GM10248 (cell line): ENCODE data around the gene NLRP1.
A peak's percentile ranks its signal among the peaks of the same experiment; 100 is the strongest.

ENCODE experiments used
- CTCF ChIA-PET: fragments of 300-600 bp; sonication (Branson Sonifier 250); formaldehyde crosslinking; extraction: SDS; loops from one replicate; lab custom pipeline; 2021; ENCODE audit warnings: antibody characterized with exemption; lab: Yijun Ruan, JAX
- POLR2A ChIA-PET: fragments of 350-650 bp; sonication (Branson Sonifier 250); formaldehyde crosslinking; extraction: SDS; loops from one replicate; lab custom pipeline; 2020; ENCODE audit warnings: antibody characterized with exemption; lab: Yijun Ruan, JAX
- DNase-seq: peaks from one replicate; pipeline ENCODE4 v3.0.0; 2012; ENCODE audit errors: extremely low spot score
- CTCF ChIP-seq: IDR thresholded peaks from 2 replicates; pipeline ENCODE4 v1.5.1; 2012; ENCODE audit warnings: mild to moderate bottlenecking, low read depth; ENCODE audit errors: extremely low read depth, missing control alignments, control extremely low read depth

NLRP1 gene

DNA sequence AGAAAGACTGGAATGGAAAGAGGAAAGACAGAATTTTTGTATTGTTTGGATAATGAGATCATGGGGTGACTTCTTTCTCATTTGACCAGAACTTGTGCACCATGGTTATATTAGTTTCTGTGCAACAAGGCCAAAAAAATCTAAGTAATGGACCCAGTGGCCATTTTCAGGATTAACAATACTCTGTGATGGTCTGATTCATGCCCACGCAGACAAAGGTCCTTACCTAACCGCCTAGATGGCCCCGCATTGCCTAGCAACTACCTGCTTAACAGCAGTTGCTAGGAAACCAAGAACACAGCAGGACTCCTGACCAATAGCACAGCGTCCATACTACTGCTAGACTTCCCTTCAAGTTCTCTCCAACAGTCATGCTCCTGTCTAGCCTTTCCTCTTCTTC is 75.5 kb downstream of the NLRP1 start:
- CTCF ChIA-PET: interaction anchor here (1.0 kb wide), 1 partner anchor 13 kb away, joined by 3 read pairs; no protein-coding TSS in a partner anchor
- no peak for DNase-seq
- POLR2A ChIA-PET: no interaction called here
- TF ChIP-seq CTCF: no peak

DNA sequence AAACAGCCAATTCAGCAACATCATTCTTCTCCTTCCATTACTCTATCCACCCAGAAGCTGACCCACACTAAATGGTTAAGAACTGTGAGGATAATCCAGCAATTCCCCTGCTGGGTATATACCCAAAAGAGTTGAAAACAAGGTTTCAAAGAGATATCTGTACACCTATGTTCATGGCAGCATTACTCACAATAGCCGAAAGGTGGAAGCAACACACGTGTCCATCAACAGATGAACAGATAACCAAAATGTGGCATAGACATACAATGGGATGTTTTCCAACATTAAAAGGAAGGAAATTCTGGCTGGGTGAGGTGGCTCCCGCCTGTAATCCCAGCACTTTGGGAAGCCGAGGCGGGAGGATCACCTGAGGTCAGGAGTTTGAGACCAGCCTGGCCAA is 78.0 kb downstream of the NLRP1 start:
- ChIA-PET POLR2A (no interaction called here), CTCF (no interaction called here)
- TF ChIP-seq CTCF: no peak
- DNase-seq: no peak

DNA sequence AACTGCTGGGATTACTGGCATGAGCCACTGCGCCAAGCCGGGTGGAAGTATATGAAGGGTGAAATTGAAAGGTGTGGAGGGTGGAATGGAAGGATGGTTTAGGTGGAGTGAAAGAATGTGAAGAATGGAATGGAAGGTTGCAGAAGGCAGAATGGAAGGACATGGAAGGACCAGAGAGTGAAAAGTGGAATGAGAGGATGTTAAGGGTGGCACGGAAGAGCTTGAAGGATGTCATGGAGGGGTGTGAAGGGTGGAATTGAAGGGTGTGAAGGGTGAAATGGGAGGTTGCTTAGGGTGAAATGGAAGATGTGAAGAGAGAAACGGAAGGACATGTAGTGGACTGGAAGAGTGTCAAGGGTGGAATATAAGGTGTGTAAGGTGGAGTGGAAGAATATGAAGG is 81.8 kb downstream of the NLRP1 start:
- POLR2A ChIA-PET: no interaction called here
- no peak for TF ChIP-seq CTCF
- CTCF ChIA-PET: no interaction called here
- DNase-seq: no peak

- ChIA-PET POLR2A (no interaction called here), CTCF (no interaction called here)
- no peak for TF ChIP-seq CTCF
- DNase-seq: no peak
Measured at GRCh38 chr17:5501685-5502084, 82.6 kb downstream of the NLRP1 start.

- CTCF ChIA-PET: interaction anchor here (1.2 to 1.5 kb wide), 2 partner anchors 10 to 62 kb away, joined by 4 read pairs; partner anchors contain the start of gene C1QBP
- peak; percentile 87 for DNase-seq
- TF ChIP-seq CTCF: no peak
- POLR2A ChIA-PET: no interaction called here
Measured at GRCh38 chr17:5500589-5501391, 83.5 kb downstream of the NLRP1 start.

- TF ChIP-seq CTCF: no peak
- DNase-seq: peak; percentile 34
- ChIA-PET POLR2A (interaction anchor here (0.6 kb wide), 1 partner anchor 27 kb away, joined by 3 read pairs; no protein-coding TSS in a partner anchor), CTCF (interaction anchor here (1.2 to 1.5 kb wide), 2 partner anchors 9 to 61 kb away, joined by 4 read pairs; partner anchors contain the start of gene C1QBP)
Measured at GRCh38 chr17:5500247-5500588, 84.1 kb downstream of the NLRP1 start.
